Erythroblast (primary cell): ENCODE measurements around the gene TENM4.

Source experiments
- GATA1 ChIP-seq: IDR thresholded peaks from 2 replicates; pipeline ENCODE4 v1.6.1; 2011; ENCODE audit warnings: low read depth, mild to moderate bottlenecking, control low read depth, low read length, moderate library complexity
- POLR2A ChIP-seq: IDR thresholded peaks from 2 replicates; pipeline ENCODE4 v1.6.1; 2011; ENCODE audit warnings: mild to moderate bottlenecking, low read length

GRCh38 chr11:78883506-78883905, 557.3 kb downstream of the TENM4 start:
- TF ChIP-seq POLR2A (no peak), GATA1 (no peak)
